HEK293T (cell line): ENCODE data around the gene PLCB4.

ENCODE experiments used
- BHLHE40 ChIP-seq: fragments of 450-650 bp; IDR thresholded peaks from 2 replicates; pipeline ENCODE4 v1.6.1; 2016; ENCODE audit warnings: mild to moderate bottlenecking, moderate library complexity, borderline replicate concordance
- ELF4 ChIP-seq: fragments of 450-650 bp; IDR thresholded peaks from 2 replicates; pipeline ENCODE4 v1.6.1; 2017; ENCODE audit warnings: antibody characterized with exemption
- FOXA1 ChIP-seq: fragments of 450-650 bp; IDR thresholded peaks from 2 replicates; pipeline ENCODE4 v1.6.1; 2016; ENCODE audit warnings: mild to moderate bottlenecking
- FOXK2 ChIP-seq: fragments of 450-650 bp; IDR thresholded peaks from 2 replicates; pipeline ENCODE4 v1.6.1; 2016; ENCODE audit warnings: mild to moderate bottlenecking
- FOXM1 ChIP-seq: fragments of 450-650 bp; IDR thresholded peaks from 2 replicates; pipeline ENCODE4 v1.6.1; 2017; ENCODE audit warnings: mild to moderate bottlenecking, borderline replicate concordance
- HDGF ChIP-seq: fragments of 450-650 bp; IDR thresholded peaks from 2 replicates; pipeline ENCODE4 v1.6.1; 2017; ENCODE audit warnings: antibody characterized with exemption, borderline replicate concordance
- SP1 ChIP-seq: fragments of 450-650 bp; IDR thresholded peaks from 2 replicates; pipeline ENCODE4 v1.6.1; 2017
- TARDBP ChIP-seq: fragments of 450-650 bp; IDR thresholded peaks from 2 replicates; pipeline ENCODE4 v1.6.1; 2016

- no peak for TF ChIP-seq ELF4
- TF ChIP-seq FOXA1: no peak
- TF ChIP-seq FOXK2: no peak
- TF ChIP-seq SP1: no peak
- TF ChIP-seq TARDBP: no peak
- no peak for TF ChIP-seq BHLHE40
- no peak for TF ChIP-seq HDGF
- TF ChIP-seq FOXM1: no peak
Measured at GRCh38 chr20:9228774-9229450, 160.0 kb downstream of the PLCB4 start.
